Measurements from ENCODE around the gene ALOX15.

ALOX15 gene

GRCh38 chr17:4583206-4583605 is 58.3 kb downstream of the ALOX15 start:
- Histone ChIP-seq H3K79me2 (ENCODE audit: control insufficient read depth, low read length) (no peaks in the 10 kb centered on the region), H3K27me3 (ENCODE audit: control insufficient read depth, low read length) (peaks cover 35% of the 10 kb centered on the region), H3F3A (ENCODE audit: control insufficient read depth, insufficient read depth) (no peaks in the 10 kb centered on the region), H3K4me2 (ENCODE audit: low read length) (no peak overlapping the region), H3K4me1 (ENCODE audit: control insufficient read depth, low read length) (no peaks in the 10 kb centered on the region), H3K9me3 (ENCODE audit: control insufficient read depth, insufficient read depth, low read length) (no peaks in the 10 kb centered on the region), H3K9me2 (replicated peaks; ENCODE audit: control insufficient read depth, low read length) (no peaks in the 10 kb centered on the region), H3K36me3 (ENCODE audit: control insufficient read depth, low read length) (no peaks in the 10 kb centered on the region), H3K4me3 (ENCODE audit: low read length) (no peak overlapping the region), H4K20me1 (ENCODE audit: control insufficient read depth, insufficient read depth, low read depth, low read length) (no peaks in the 10 kb centered on the region), H3K27ac (ENCODE audit: low read depth, low read length) (no peak overlapping the region)
- no peak for TF ChIP-seq CTCF (IDR thresholded peaks at IDR 0.05; ENCODE audit: low read depth, low read length, poor library complexity, severe bottlenecking)
- TF ChIP-seq EZH2phosphoT487 (IDR thresholded peaks at IDR 0.05; ENCODE audit: borderline replicate concordance, low read length): no peak

- Histone ChIP-seq H3K4me1 (ENCODE audit: control insufficient read depth, low read length) (no peaks in the 10 kb centered on the region), H3F3A (ENCODE audit: control insufficient read depth, insufficient read depth) (no peaks in the 10 kb centered on the region), H3K9me3 (ENCODE audit: control insufficient read depth, insufficient read depth, low read length) (no peaks in the 10 kb centered on the region), H3K27me3 (ENCODE audit: control insufficient read depth, low read length) (peaks cover 35% of the 10 kb centered on the region), H3K27ac (ENCODE audit: low read depth, low read length) (no peak overlapping the region), H3K4me3 (ENCODE audit: low read length) (no peak overlapping the region), H3K79me2 (ENCODE audit: control insufficient read depth, low read length) (no peaks in the 10 kb centered on the region), H4K20me1 (ENCODE audit: control insufficient read depth, insufficient read depth, low read depth, low read length) (no peaks in the 10 kb centered on the region), H3K4me2 (ENCODE audit: low read length) (no peak overlapping the region), H3K36me3 (ENCODE audit: control insufficient read depth, low read length) (no peaks in the 10 kb centered on the region), H3K9me2 (replicated peaks; ENCODE audit: control insufficient read depth, low read length) (no peaks in the 10 kb centered on the region)
- TF ChIP-seq EZH2phosphoT487 (IDR thresholded peaks at IDR 0.05; ENCODE audit: borderline replicate concordance, low read length): no peak
- TF ChIP-seq CTCF (IDR thresholded peaks at IDR 0.05; ENCODE audit: low read depth, low read length, poor library complexity, severe bottlenecking): no peak
Observed at GRCh38 chr17:4582691-4583090, 58.8 kb downstream of the ALOX15 start.

GRCh38 chr17:4582101-4582501 is 59.4 kb downstream of the ALOX15 start:
- peaks cover 34% of the 10 kb centered on the region for H3K27me3 ChIP-seq (ENCODE audit: control insufficient read depth, low read length)
- no peak overlapping the region for H3K27ac ChIP-seq (ENCODE audit: low read depth, low read length)
- no peaks in the 10 kb centered on the region for H3K9me3 ChIP-seq (ENCODE audit: control insufficient read depth, insufficient read depth, low read length)
- no peak overlapping the region for H3K4me3 ChIP-seq (ENCODE audit: low read length)
- H3K9me2 ChIP-seq (replicated peaks; ENCODE audit: control insufficient read depth, low read length): no peaks in the 10 kb centered on the region
- H4K20me1 ChIP-seq (ENCODE audit: control insufficient read depth, insufficient read depth, low read depth, low read length): no peaks in the 10 kb centered on the region
- H3F3A ChIP-seq (ENCODE audit: control insufficient read depth, insufficient read depth): no peaks in the 10 kb centered on the region
- H3K4me2 ChIP-seq (ENCODE audit: low read length): no peak overlapping the region
- no peaks in the 10 kb centered on the region for H3K79me2 ChIP-seq (ENCODE audit: control insufficient read depth, low read length)
- no peaks in the 10 kb centered on the region for H3K4me1 ChIP-seq (ENCODE audit: control insufficient read depth, low read length)
- TF ChIP-seq EZH2phosphoT487 (IDR thresholded peaks at IDR 0.05; ENCODE audit: borderline replicate concordance, low read length) (no peak), CTCF (IDR thresholded peaks at IDR 0.05; ENCODE audit: low read depth, low read length, poor library complexity, severe bottlenecking) (no peak)
- no peaks in the 10 kb centered on the region for H3K36me3 ChIP-seq (ENCODE audit: control insufficient read depth, low read length)
